Epithelial cell of esophagus (primary cell): ENCODE measurements around the gene RIOX2.

Experiments
- DNase-seq: peaks from one replicate; pipeline ENCODE4 v3.0.0; 2010; ENCODE audit warnings: low read depth
- H3K4me3 ChIP-seq: 2 replicates; pipeline ENCODE4 v1.5.1; 2011; ENCODE audit warnings: mild to moderate bottlenecking, low read length, control low read depth
- TF ChIP-seq, protein P1 (sequence below): IDR thresholded peaks from 2 replicates; pipeline ENCODE4 v1.5.1; 2011; ENCODE audit warnings: low read depth, mild to moderate bottlenecking, low read length, control low read depth, inconsistent platforms; ENCODE audit not compliant: insufficient read depth; ENCODE audit errors: missing control alignments

Gene RIOX2

DNA sequence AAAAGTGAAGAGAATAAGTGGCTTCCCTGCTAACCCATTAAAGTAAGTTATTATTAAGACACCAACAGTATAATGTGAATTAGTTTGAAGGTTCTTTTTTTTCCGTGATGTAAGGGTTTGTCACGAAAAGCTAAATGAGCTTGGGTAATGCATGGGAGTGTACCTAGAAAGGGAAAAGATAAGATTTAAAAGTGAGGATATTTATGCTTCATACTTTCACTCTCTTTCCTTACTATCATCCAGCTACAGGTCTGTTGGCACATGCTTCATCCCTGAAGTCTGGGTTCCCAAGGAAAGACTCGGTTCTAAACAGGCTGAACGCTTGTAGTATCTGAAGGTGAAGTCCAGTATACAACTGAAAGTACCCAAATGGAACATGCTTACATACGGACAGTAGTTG lies 26.9 kb upstream of the RIOX2 start:
- H3K4me3 ChIP-seq: no peak overlapping the region
- TF ChIP-seq, protein P1, sequence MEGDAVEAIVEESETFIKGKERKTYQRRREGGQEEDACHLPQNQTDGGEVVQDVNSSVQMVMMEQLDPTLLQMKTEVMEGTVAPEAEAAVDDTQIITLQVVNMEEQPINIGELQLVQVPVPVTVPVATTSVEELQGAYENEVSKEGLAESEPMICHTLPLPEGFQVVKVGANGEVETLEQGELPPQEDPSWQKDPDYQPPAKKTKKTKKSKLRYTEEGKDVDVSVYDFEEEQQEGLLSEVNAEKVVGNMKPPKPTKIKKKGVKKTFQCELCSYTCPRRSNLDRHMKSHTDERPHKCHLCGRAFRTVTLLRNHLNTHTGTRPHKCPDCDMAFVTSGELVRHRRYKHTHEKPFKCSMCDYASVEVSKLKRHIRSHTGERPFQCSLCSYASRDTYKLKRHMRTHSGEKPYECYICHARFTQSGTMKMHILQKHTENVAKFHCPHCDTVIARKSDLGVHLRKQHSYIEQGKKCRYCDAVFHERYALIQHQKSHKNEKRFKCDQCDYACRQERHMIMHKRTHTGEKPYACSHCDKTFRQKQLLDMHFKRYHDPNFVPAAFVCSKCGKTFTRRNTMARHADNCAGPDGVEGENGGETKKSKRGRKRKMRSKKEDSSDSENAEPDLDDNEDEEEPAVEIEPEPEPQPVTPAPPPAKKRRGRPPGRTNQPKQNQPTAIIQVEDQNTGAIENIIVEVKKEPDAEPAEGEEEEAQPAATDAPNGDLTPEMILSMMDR: no peak

DNA sequence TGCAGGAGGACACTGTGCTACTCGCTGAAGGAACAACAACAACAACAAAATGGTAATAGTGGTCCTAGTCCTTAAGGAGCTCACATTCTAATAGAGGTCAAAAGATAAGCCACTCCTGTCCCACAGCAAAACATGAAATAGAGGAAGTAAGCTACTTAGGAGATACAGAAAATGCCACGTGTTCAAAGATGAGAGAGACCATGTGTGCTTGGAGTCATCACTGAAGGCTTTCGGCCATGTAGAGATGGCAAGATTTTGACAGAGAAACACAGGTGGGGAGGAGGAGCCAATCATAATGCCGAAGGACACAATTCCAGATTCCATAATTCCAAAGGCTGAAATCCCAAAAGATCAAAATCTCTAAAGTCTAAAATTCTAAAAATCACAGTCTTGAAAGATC lies 24.8 kb upstream of the RIOX2 start:
- DNase-seq: no peak
- TF ChIP-seq, protein P1: no peak
- H3K4me3 ChIP-seq: no peak overlapping the region

More for the DNA sequence above, 26.9 kb upstream of the RIOX2 start:
- no peak for DNase-seq

DNA sequence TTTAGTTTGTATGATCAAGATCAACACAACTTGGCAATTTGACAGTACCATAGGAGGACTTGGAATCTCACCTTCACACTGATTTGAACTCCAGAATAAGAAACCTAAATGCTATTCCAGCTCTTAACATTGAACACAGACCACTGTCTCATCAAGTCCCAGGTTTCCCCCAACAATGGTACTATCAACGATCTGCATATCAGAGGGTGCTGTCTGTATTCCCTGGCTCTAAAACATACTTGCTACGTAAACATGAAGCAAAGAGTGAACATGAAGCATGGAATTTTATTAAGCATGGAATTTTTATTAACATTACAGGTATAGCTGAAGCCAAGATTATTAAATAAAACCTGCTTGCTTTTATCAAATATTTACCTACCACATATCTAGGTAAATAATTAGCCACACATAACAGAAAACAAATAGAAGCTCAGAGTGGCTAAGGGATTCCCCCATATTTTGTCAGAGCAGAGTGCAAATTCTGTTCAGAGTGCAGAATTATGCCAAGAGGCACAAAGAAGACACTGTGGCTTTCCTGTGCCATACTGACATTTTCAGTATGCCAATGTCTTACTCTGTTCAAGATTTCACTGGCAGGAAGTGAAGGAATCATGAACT lies 22.2 kb upstream of the RIOX2 start:
- H3K4me3 ChIP-seq: no peak overlapping the region
- DNase-seq: no peak
- TF ChIP-seq, protein P1: no peak

DNA sequence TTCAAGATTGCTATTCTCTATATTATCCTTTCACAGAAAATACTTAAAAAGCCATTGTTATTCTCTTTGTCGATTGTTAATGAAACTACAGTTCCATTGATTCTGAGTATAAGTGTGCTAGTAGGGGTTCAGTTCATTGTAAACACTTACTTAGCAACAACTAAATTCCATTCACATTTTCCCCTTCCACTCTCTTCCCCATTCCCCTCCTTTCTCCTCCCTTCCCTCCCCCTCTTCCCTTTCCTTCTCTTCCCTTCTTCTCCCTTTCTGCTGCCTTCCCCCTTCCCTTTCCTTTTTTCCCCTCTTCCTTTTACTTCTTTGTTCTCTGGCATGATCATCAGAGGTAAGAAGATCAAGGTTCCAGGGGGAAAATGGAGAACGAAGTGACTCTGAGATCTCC lies 21.3 kb upstream of the RIOX2 start:
- no peak for DNase-seq
- no peak overlapping the region for H3K4me3 ChIP-seq
- TF ChIP-seq, protein P1: no peak

DNA sequence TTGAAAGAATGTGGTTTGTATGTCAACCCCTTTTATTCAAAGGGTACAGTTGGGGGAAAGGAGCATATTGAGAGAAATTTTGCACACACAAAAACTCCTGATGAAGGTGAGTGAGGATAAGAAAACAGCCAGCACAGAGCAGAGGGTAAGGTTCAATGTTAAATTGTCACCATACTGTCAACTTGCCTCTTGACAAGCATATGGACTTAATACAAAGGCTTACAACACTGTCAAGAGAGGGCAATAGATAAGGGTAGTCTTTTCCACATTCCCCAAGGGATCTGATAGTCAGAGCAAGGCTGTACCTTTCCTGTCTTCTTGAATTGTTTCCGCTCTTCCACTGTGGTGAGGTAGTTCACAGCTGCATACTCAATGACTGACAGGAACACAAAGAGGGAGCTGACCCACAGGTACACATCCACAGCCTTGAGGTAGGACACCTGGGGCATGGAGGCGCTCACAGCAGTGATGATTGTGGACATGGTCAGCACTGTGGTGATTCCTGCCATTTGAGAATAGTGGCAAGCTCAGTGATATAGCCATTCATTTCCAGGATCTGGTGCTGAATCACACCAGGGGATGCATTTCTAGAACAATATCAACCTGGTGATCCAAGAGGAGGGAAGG lies 20.4 kb upstream of the RIOX2 start:
- TF ChIP-seq, protein P1: no peak
- no peak for DNase-seq
- no peak overlapping the region for H3K4me3 ChIP-seq

GRCh38 chr3:97991293-97991682 lies 19.1 kb upstream of the RIOX2 start:
- no peak for DNase-seq
- no peak overlapping the region for H3K4me3 ChIP-seq
- TF ChIP-seq, protein P1: no peak

- DNase-seq: no peak
- TF ChIP-seq, protein P1: no peak
- H3K4me3 ChIP-seq: no peak overlapping the region
These were observed 18.5 kb upstream of the RIOX2 start for GRCh38 chr3:97990624-97991292.
